DOHH2 (cell line): ENCODE data around the gene STARD3.

Experiments
- H3F3A ChIP-seq: fragments of 200-600 bp; sonication (generic), shearing (Covaris generic); 2 replicates; pipeline ENCODE4 v1.6.0; 2016; ENCODE audit warnings: antibody characterized with exemption, mild to moderate bottlenecking; ENCODE audit not compliant: control insufficient read depth, insufficient read depth
- H3K27ac ChIP-seq: fragments of 200-600 bp; sonication (generic); 2 replicates; pipeline ENCODE4 v1.5.1; 2014; ENCODE audit warnings: low read depth, mild to moderate bottlenecking, low read length, moderate library complexity
- H3K27me3 ChIP-seq: fragments of 200-600 bp; sonication (generic); 2 replicates; pipeline ENCODE4 v1.6.1; 2014; ENCODE audit warnings: mild to moderate bottlenecking, low read length, mixed read lengths; ENCODE audit not compliant: control insufficient read depth
- H3K36me3 ChIP-seq: fragments of 200-600 bp; sonication (generic); 2 replicates; pipeline ENCODE4 v1.6.1; 2014; ENCODE audit warnings: mild to moderate bottlenecking, low read length, moderate library complexity, mixed read lengths; ENCODE audit not compliant: control insufficient read depth
- H3K4me1 ChIP-seq: fragments of 200-600 bp; sonication (generic); 2 replicates; pipeline ENCODE4 v1.6.1; 2014; ENCODE audit warnings: mild to moderate bottlenecking, low read length, mixed read lengths; ENCODE audit not compliant: control insufficient read depth
- H3K4me2 ChIP-seq: fragments of 200-600 bp; sonication (generic); 2 replicates; pipeline ENCODE4 v1.6.0; 2014; ENCODE audit warnings: mild to moderate bottlenecking, low read length, moderate library complexity
- H3K4me3 ChIP-seq: fragments of 200-600 bp; sonication (generic); 2 replicates; pipeline ENCODE4 v1.5.1; 2014; ENCODE audit warnings: mild to moderate bottlenecking, low read length, mixed read lengths
- H3K79me2 ChIP-seq: fragments of 200-600 bp; sonication (generic); 2 replicates; pipeline ENCODE4 v1.6.1; 2014; ENCODE audit warnings: mild to moderate bottlenecking, low read length, mixed read lengths; ENCODE audit not compliant: control insufficient read depth
- H3K9me2 ChIP-seq: fragments of 200-600 bp; sonication (generic); replicated peaks from 2 replicates; pipeline ENCODE4 v1.6.1; 2014; ENCODE audit warnings: mild to moderate bottlenecking, low read length, mixed read lengths; ENCODE audit not compliant: control insufficient read depth
- H3K9me3 ChIP-seq: fragments of 200-600 bp; sonication (generic); 2 replicates; pipeline ENCODE4 v1.6.1; 2014; ENCODE audit warnings: antibody characterized with exemption, low read length, mixed read lengths; ENCODE audit not compliant: control insufficient read depth, insufficient read depth
- H4K20me1 ChIP-seq: fragments of 200-600 bp; sonication (generic); 2 replicates; pipeline ENCODE4 v1.6.0; 2014; ENCODE audit warnings: low read depth, mild to moderate bottlenecking, antibody characterized with exemption, low read length, moderate library complexity; ENCODE audit not compliant: control insufficient read depth, insufficient read depth
- CTCF ChIP-seq: fragments of 200-600 bp; sonication (generic); IDR thresholded peaks from one replicate; pipeline ENCODE4 v1.5.1; 2014; ENCODE audit warnings: antibody characterized with exemption, mild to moderate bottlenecking, low read depth, low read length; ENCODE audit not compliant: poor library complexity, severe bottlenecking
- EZH2phosphoT487 ChIP-seq: fragments of 200-600 bp; sonication (generic); IDR thresholded peaks from 2 replicates; pipeline ENCODE4 v1.6.1; 2017; ENCODE audit warnings: borderline replicate concordance, mild to moderate bottlenecking, antibody characterized with exemption, low read length, moderate library complexity, mixed read lengths

Gene STARD3

GRCh38 chr17:39676198-39676819 lies 39.4 kb downstream of the STARD3 start:
- H3K79me2 ChIP-seq, result no peaks in the 10 kb centered on the region
- no peaks in the 10 kb centered on the region for H3K9me2 ChIP-seq
- H3K4me2 ChIP-seq, result peak overlapping the region; percentile 46

DNA sequence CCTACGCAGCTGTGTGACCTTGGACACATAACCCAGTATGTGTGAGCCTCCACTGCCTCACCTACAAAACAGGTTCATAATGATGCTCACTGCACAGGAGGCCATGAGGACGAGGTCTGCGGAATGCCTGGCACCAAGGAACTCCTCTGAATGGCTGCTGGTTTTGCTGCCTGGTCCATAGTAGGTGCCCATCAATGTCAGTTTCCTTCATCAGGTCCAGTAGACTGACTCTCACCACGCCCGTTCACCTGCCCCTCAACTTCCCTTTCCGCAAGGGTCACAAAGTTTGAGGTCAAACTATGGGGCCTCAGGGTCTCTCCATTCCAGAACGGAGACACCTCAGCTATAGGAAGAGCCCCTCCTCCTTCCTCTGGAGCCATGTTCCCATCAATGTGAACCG lies 40.1 kb downstream of the STARD3 start:
- H3K27ac ChIP-seq, result no peak overlapping the region
- H3K36me3 ChIP-seq, result no peaks in the 10 kb centered on the region

More at GRCh38 chr17:39676198-39676819, 39.4 kb downstream of the STARD3 start:
- peaks cover 2% of the 10 kb centered on the region; the same call in 1 of the 2 replicates for H3F3A ChIP-seq
- no peaks in the 10 kb centered on the region for H4K20me1 ChIP-seq
- H3K4me1 ChIP-seq, result peaks cover 74% of the 10 kb centered on the region
- no peaks in the 10 kb centered on the region for H3K36me3 ChIP-seq
- H3K9me3 ChIP-seq, result no peaks in the 10 kb centered on the region
- H3K27me3 ChIP-seq, result 0 out of 2 replicates have a peak, but pooled peaks cover 3% of the 10 kb centered on the region
- peak overlapping the region; percentile 51 for H3K27ac ChIP-seq
- TF ChIP-seq CTCF (no peak), EZH2phosphoT487 (no peak)
- H3K4me3 ChIP-seq, result no peak overlapping the region

GRCh38 chr17:39677542-39678339 lies 40.8 kb downstream of the STARD3 start:
- H3K36me3 ChIP-seq, result no peaks in the 10 kb centered on the region
- TF ChIP-seq EZH2phosphoT487 (no peak), CTCF (no peak)
- no peak overlapping the region for H3K27ac ChIP-seq
- H4K20me1 ChIP-seq, result no peaks in the 10 kb centered on the region
- no peaks in the 10 kb centered on the region for H3K27me3 ChIP-seq
- H3K9me2 ChIP-seq, result no peaks in the 10 kb centered on the region
- peaks cover 2% of the 10 kb centered on the region; the same call in 1 of the 2 replicates for H3F3A ChIP-seq
- H3K9me3 ChIP-seq, result no peaks in the 10 kb centered on the region
- H3K4me2 ChIP-seq, result no peak overlapping the region; the same call in 1 of the 2 replicates
- no peaks in the 10 kb centered on the region for H3K79me2 ChIP-seq
- H3K4me1 ChIP-seq, result peaks cover 76% of the 10 kb centered on the region
- no peak overlapping the region for H3K4me3 ChIP-seq

More for the DNA sequence above, 40.1 kb downstream of the STARD3 start:
- Histone ChIP-seq H4K20me1 (no peaks in the 10 kb centered on the region), H3K4me2 (peak overlapping the region; percentile 46; the same call in 1 of the 2 replicates), H3K27me3 (0 out of 2 replicates have a peak, but pooled peaks cover under 1% of the 10 kb centered on the region), H3K9me2 (no peaks in the 10 kb centered on the region), H3K79me2 (no peaks in the 10 kb centered on the region), H3K4me1 (peaks cover 77% of the 10 kb centered on the region), H3K9me3 (no peaks in the 10 kb centered on the region), H3F3A (peaks cover 2% of the 10 kb centered on the region; the same call in 1 of the 2 replicates), H3K4me3 (no peak overlapping the region)
- TF ChIP-seq EZH2phosphoT487 (no peak), CTCF (no peak)
